T-helper 22 cell (primary cell): ENCODE data around the gene IKZF1.
A peak's percentile ranks its signal among the peaks of the same experiment; 100 is the strongest.

ENCODE experiments used
- DNase-seq: peaks from one replicate; pipeline ENCODE4 v3.0.0-alpha.2; 2020; ENCODE audit warnings: low read depth

Gene IKZF1

GRCh38 chr7:50308532-50309385 is 4.2 kb downstream of the IKZF1 start:
- DNase-seq = no peak

GRCh38 chr7:50309721-50310120 is 5.2 kb downstream of the IKZF1 start:
- DNase-seq = no peak

GRCh38 chr7:50310361-50310760 is 5.8 kb downstream of the IKZF1 start:
- DNase-seq = no peak

- DNase-seq = no peak
Measured at GRCh38 chr7:50310956-50311355, 6.4 kb downstream of the IKZF1 start.

GRCh38 chr7:50312250-50313162 is 8.0 kb downstream of the IKZF1 start:
- DNase-seq = no peak

- no peak for DNase-seq
Measured at GRCh38 chr7:50314836-50315592, 10.5 kb downstream of the IKZF1 start.

GRCh38 chr7:50315739-50316671 is 11.5 kb downstream of the IKZF1 start:
- DNase-seq = no peak

GRCh38 chr7:50317221-50317678 is 12.7 kb downstream of the IKZF1 start:
- peak; percentile 64 for DNase-seq

GRCh38 chr7:50317697-50318669 is 13.5 kb downstream of the IKZF1 start:
- no peak for DNase-seq

- DNase-seq = peak; percentile 51
Measured at GRCh38 chr7:50321487-50322067, 17.1 kb downstream of the IKZF1 start.

- DNase-seq = no peak
Measured at GRCh38 chr7:50324113-50324512, 19.6 kb downstream of the IKZF1 start.

GRCh38 chr7:50327443-50327842 is 22.9 kb downstream of the IKZF1 start:
- no peak for DNase-seq

GRCh38 chr7:50329775-50330174 is 25.3 kb downstream of the IKZF1 start:
- DNase-seq = no peak

GRCh38 chr7:50330254-50330653 is 25.7 kb downstream of the IKZF1 start:
- no peak for DNase-seq

GRCh38 chr7:50330696-50331095 is 26.2 kb downstream of the IKZF1 start:
- DNase-seq = no peak

- no peak for DNase-seq
Measured at GRCh38 chr7:50331564-50332208, 27.2 kb downstream of the IKZF1 start.

- no peak for DNase-seq
Measured at GRCh38 chr7:50332241-50333165, 28.0 kb downstream of the IKZF1 start.

- DNase-seq = no peak
Measured at GRCh38 chr7:50333221-50333651, 28.7 kb downstream of the IKZF1 start.
